ENCODE results near the gene HSD17B14. TPM values are rescaled to one million over a fixed set of nuclear protein-coding genes. Genes with fewer than 3 reads are reported as not detected.

HSD17B14 gene
- total and polyA plus RNA-seq, 4 donors = 6.9 to 25.5 (median 17.6) TPM

DNA sequence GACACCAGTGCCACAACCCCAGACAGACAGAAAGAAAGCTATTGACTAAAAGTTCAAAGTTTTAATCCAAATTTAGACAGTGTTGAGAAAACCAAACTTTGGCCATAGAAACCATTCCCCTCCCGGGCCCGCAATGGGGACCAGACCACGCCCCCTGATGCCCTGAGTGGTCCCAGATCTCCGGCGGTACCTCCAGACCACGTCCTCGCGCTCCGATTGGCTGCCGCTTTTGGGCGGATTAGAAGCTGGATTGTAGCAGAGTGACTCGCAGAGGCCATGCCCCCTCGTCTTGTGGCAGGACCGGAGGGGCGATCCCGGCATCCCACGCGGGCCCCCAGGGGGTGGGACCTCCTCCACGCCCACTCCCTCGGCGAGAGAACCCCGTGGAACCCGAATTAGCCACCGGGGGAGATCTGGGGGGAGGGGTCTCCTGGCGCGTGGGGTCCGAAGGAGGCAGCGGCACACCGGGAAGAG lies 797 bp upstream of the HSD17B14 start:
- no peaks in the 10 kb centered on the region for H3K9me3 ChIP-seq (ENCODE audit: control insufficient read depth, insufficient read depth, low read length)
- under 1% methylated on average over 28 of the region's 29 CpGs for WGBS (ENCODE audit: insufficient coverage)
- peaks cover 15% of the 10 kb centered on the region for H3K36me3 ChIP-seq (ENCODE audit: control insufficient read depth, insufficient read depth, low read length)
- H3K4me3 ChIP-seq (ENCODE audit: low read depth, low read length) = peak overlapping the region; percentile 58
- peak; percentile 59 to 93 (median 74) for DNase-seq (ENCODE audit: low read depth in 4 of 6, low spot score in 6 of 6)
- peaks cover 28% of the 10 kb centered on the region for H3K4me1 ChIP-seq (ENCODE audit: control insufficient read depth, insufficient read depth, low read length)
- peaks cover 12% of the 10 kb centered on the region for H3K27me3 ChIP-seq (ENCODE audit: control insufficient read depth, insufficient read depth, low read length)
- peak overlapping the region; percentile 92 for H3K27ac ChIP-seq (ENCODE audit: low read depth, low read length)

DNA sequence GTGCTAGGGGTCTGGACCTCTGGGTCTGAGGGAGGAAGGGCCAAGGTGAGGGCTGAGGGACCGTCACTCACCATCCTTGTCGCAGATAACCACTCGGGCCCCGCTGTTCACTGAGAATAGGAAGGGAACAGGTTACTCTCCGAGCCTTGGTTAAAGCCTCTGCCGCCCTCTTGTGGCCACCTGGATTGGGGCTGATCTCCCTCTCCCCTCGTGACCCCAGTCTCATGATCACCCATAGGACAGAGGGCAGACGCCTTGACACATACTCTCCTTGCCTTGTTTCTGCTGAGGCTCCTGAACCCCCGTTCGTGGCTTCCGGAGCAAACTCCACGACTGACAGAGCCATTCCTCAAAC lies 580 bp downstream of the HSD17B14 start:
- Histone ChIP-seq H3K36me3 (ENCODE audit: control insufficient read depth, insufficient read depth, low read length) (peaks cover 20% of the 10 kb centered on the region), H3K27ac (ENCODE audit: low read depth, low read length) (peak overlapping the region; percentile 92), H3K27me3 (ENCODE audit: control insufficient read depth, insufficient read depth, low read length) (peaks cover 12% of the 10 kb centered on the region), H3K4me3 (ENCODE audit: low read depth, low read length) (peak overlapping the region; percentile 58), H3K4me1 (ENCODE audit: control insufficient read depth, insufficient read depth, low read length) (peaks cover 28% of the 10 kb centered on the region), H3K9me3 (ENCODE audit: control insufficient read depth, insufficient read depth, low read length) (no peaks in the 10 kb centered on the region)
- DNase-seq (ENCODE audit: low read depth in 4 of 6, low spot score in 6 of 6) = peak in 5 of 6 donors; percentile 49 to 91 (median 71)
- WGBS (ENCODE audit: insufficient coverage) = 0% methylated on average over 10 of the region's 12 CpGs

DNA sequence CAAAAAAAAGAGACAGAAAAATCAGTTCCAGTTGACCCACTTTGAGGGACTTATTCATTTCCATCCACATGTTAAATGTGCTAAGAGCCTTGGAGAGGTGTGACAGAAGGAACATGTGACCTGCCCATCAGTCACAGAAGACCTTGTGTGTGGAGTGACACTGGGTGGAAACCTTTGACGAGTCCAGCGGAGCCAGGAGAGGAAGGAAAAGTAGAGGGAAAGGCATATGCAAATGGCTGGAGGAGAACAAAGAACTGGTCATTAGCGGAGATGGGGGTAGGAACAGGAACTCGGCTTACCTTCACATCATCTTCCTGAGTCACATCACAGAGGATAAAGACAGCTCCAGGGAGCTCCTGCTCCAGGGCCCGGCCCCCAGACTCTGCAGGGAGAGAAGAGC lies 2.3 kb downstream of the HSD17B14 start:
- H3K4me1 ChIP-seq (ENCODE audit: control insufficient read depth, insufficient read depth, low read length) = peaks cover 28% of the 10 kb centered on the region
- H3K4me3 ChIP-seq (ENCODE audit: low read depth, low read length) = no peak overlapping the region
- DNase-seq (ENCODE audit: low read depth in 4 of 6, low spot score in 6 of 6) = no peak
- H3K27me3 ChIP-seq (ENCODE audit: control insufficient read depth, insufficient read depth, low read length) = peaks cover 12% of the 10 kb centered on the region
- 67% methylated on average over 3 of the region's 5 CpGs for WGBS (ENCODE audit: insufficient coverage)
- H3K36me3 ChIP-seq (ENCODE audit: control insufficient read depth, insufficient read depth, low read length) = peaks cover 20% of the 10 kb centered on the region
- no peaks in the 10 kb centered on the region for H3K9me3 ChIP-seq (ENCODE audit: control insufficient read depth, insufficient read depth, low read length)
- H3K27ac ChIP-seq (ENCODE audit: low read depth, low read length) = no peak overlapping the region

GRCh38 chr19:48833049-48833448 lies 3.2 kb downstream of the HSD17B14 start:
- Histone ChIP-seq H3K9me3 (ENCODE audit: control insufficient read depth, insufficient read depth, low read length) (no peaks in the 10 kb centered on the region), H3K4me1 (ENCODE audit: control insufficient read depth, insufficient read depth, low read length) (peaks cover 28% of the 10 kb centered on the region), H3K36me3 (ENCODE audit: control insufficient read depth, insufficient read depth, low read length) (peaks cover 20% of the 10 kb centered on the region), H3K4me3 (ENCODE audit: low read depth, low read length) (no peak overlapping the region), H3K27me3 (ENCODE audit: control insufficient read depth, insufficient read depth, low read length) (peaks cover 12% of the 10 kb centered on the region), H3K27ac (ENCODE audit: low read depth, low read length) (no peak overlapping the region)
- no peak for DNase-seq (ENCODE audit: low read depth in 4 of 6, low spot score in 6 of 6)
- WGBS (ENCODE audit: insufficient coverage) = 82% methylated on average over 2 of the region's 5 CpGs

- Histone ChIP-seq H3K27me3 (ENCODE audit: control insufficient read depth, insufficient read depth, low read length) (peaks cover 3% of the 10 kb centered on the region), H3K9me3 (ENCODE audit: control insufficient read depth, insufficient read depth, low read length) (no peaks in the 10 kb centered on the region), H3K4me1 (ENCODE audit: control insufficient read depth, insufficient read depth, low read length) (peaks cover 9% of the 10 kb centered on the region), H3K27ac (ENCODE audit: low read depth, low read length) (no peak overlapping the region), H3K36me3 (ENCODE audit: control insufficient read depth, insufficient read depth, low read length) (peaks cover 23% of the 10 kb centered on the region), H3K4me3 (ENCODE audit: low read depth, low read length) (no peak overlapping the region)
- DNase-seq (ENCODE audit: low read depth in 4 of 6, low spot score in 6 of 6) = no peak
- WGBS (ENCODE audit: insufficient coverage) = 100% methylated on average over 1 of the region's 4 CpGs
These were observed 5.3 kb downstream of the HSD17B14 start for GRCh38 chr19:48830965-48831364.

GRCh38 chr19:48830088-48830487 lies 6.2 kb downstream of the HSD17B14 start:
- 93% methylated on average over 8 of the region's 9 CpGs for WGBS (ENCODE audit: insufficient coverage)
- Histone ChIP-seq H3K9me3 (ENCODE audit: control insufficient read depth, insufficient read depth, low read length) (no peaks in the 10 kb centered on the region), H3K4me1 (ENCODE audit: control insufficient read depth, insufficient read depth, low read length) (no peaks in the 10 kb centered on the region), H3K4me3 (ENCODE audit: low read depth, low read length) (no peak overlapping the region), H3K27me3 (ENCODE audit: control insufficient read depth, insufficient read depth, low read length) (no peaks in the 10 kb centered on the region), H3K27ac (ENCODE audit: low read depth, low read length) (no peak overlapping the region), H3K36me3 (ENCODE audit: control insufficient read depth, insufficient read depth, low read length) (peaks cover 23% of the 10 kb centered on the region)
- no peak for DNase-seq (ENCODE audit: low read depth in 4 of 6, low spot score in 6 of 6)

GRCh38 chr19:48826606-48827020 lies 9.7 kb downstream of the HSD17B14 start:
- H3K4me1 ChIP-seq (ENCODE audit: control insufficient read depth, insufficient read depth, low read length) = no peaks in the 10 kb centered on the region
- no peaks in the 10 kb centered on the region for H3K27me3 ChIP-seq (ENCODE audit: control insufficient read depth, insufficient read depth, low read length)
- no peak overlapping the region for H3K4me3 ChIP-seq (ENCODE audit: low read depth, low read length)
- peaks cover 12% of the 10 kb centered on the region for H3K36me3 ChIP-seq (ENCODE audit: control insufficient read depth, insufficient read depth, low read length)
- WGBS (ENCODE audit: insufficient coverage) = 76% methylated on average over 8 of the region's 8 CpGs
- no peak overlapping the region for H3K27ac ChIP-seq (ENCODE audit: low read depth, low read length)
- no peak for DNase-seq (ENCODE audit: low read depth in 4 of 6, low spot score in 6 of 6)
- H3K9me3 ChIP-seq (ENCODE audit: control insufficient read depth, insufficient read depth, low read length) = no peaks in the 10 kb centered on the region

GRCh38 chr19:48822514-48822913 lies 13.8 kb downstream of the HSD17B14 start:
- H3K36me3 ChIP-seq (ENCODE audit: control insufficient read depth, insufficient read depth, low read length) = peaks cover 7% of the 10 kb centered on the region
- no peaks in the 10 kb centered on the region for H3K27me3 ChIP-seq (ENCODE audit: control insufficient read depth, insufficient read depth, low read length)
- DNase-seq (ENCODE audit: low read depth in 4 of 6, low spot score in 6 of 6) = no peak
- H3K9me3 ChIP-seq (ENCODE audit: control insufficient read depth, insufficient read depth, low read length) = no peaks in the 10 kb centered on the region
- no peak overlapping the region for H3K4me3 ChIP-seq (ENCODE audit: low read depth, low read length)
- H3K4me1 ChIP-seq (ENCODE audit: control insufficient read depth, insufficient read depth, low read length) = peaks cover 6% of the 10 kb centered on the region
- 97% methylated on average over 2 of the region's 2 CpGs for WGBS (ENCODE audit: insufficient coverage)
- H3K27ac ChIP-seq (ENCODE audit: low read depth, low read length) = no peak overlapping the region

GRCh38 chr19:48821633-48822032 lies 14.7 kb downstream of the HSD17B14 start:
- no peak for DNase-seq (ENCODE audit: low read depth in 4 of 6, low spot score in 6 of 6)
- no peaks in the 10 kb centered on the region for H3K27me3 ChIP-seq (ENCODE audit: control insufficient read depth, insufficient read depth, low read length)
- peaks cover 5% of the 10 kb centered on the region for H3K36me3 ChIP-seq (ENCODE audit: control insufficient read depth, insufficient read depth, low read length)
- WGBS (ENCODE audit: insufficient coverage) = 86% methylated on average over 5 of the region's 5 CpGs
- no peak overlapping the region for H3K4me3 ChIP-seq (ENCODE audit: low read depth, low read length)
- H3K27ac ChIP-seq (ENCODE audit: low read depth, low read length) = no peak overlapping the region
- peaks cover 6% of the 10 kb centered on the region for H3K4me1 ChIP-seq (ENCODE audit: control insufficient read depth, insufficient read depth, low read length)
- no peaks in the 10 kb centered on the region for H3K9me3 ChIP-seq (ENCODE audit: control insufficient read depth, insufficient read depth, low read length)

GRCh38 chr19:48819366-48819816 lies 16.9 kb downstream of the HSD17B14 start:
- H3K27ac ChIP-seq (ENCODE audit: low read depth, low read length) = peak overlapping the region; percentile 33
- H3K4me3 ChIP-seq (ENCODE audit: low read depth, low read length) = no peak overlapping the region
- no peaks in the 10 kb centered on the region for H3K27me3 ChIP-seq (ENCODE audit: control insufficient read depth, insufficient read depth, low read length)
- WGBS (ENCODE audit: insufficient coverage) = 59% methylated on average over 4 of the region's 4 CpGs
- peak in 1 of 6 donors; percentile 73 for DNase-seq (ENCODE audit: low read depth in 4 of 6, low spot score in 6 of 6)
- no peaks in the 10 kb centered on the region for H3K9me3 ChIP-seq (ENCODE audit: control insufficient read depth, insufficient read depth, low read length)
- H3K4me1 ChIP-seq (ENCODE audit: control insufficient read depth, insufficient read depth, low read length) = peaks cover 6% of the 10 kb centered on the region
- peaks cover 5% of the 10 kb centered on the region for H3K36me3 ChIP-seq (ENCODE audit: control insufficient read depth, insufficient read depth, low read length)

All from spinal cord (tissue), 10 donors.